ENCODE data around the gene DSE.

The DSE gene

GRCh38 chr6:116408491-116408890 lies 37.7 kb downstream of the DSE start:
- Histone ChIP-seq H3K4me1 (ENCODE audit: insufficient read depth, low read length) (no peaks in the 10 kb centered on the region), H2AFZ (ENCODE audit: low read depth, low read length) (no peak overlapping the region), H3K36me3 (ENCODE audit: insufficient read depth, low read length) (no peaks in the 10 kb centered on the region), H3K27me3 (ENCODE audit: insufficient read depth, low read length, poor library complexity) (no peaks in the 10 kb centered on the region), H4K20me1 (ENCODE audit: insufficient read depth, low read length) (no peaks in the 10 kb centered on the region), H3K9me3 (ENCODE audit: insufficient read depth, low read length, severe bottlenecking) (no peaks in the 10 kb centered on the region), H3K4me3 (ENCODE audit: low read depth in 1 of 2, low read length in 2 of 2) (no peak overlapping the region), H3K9ac (ENCODE audit: low read depth, low read length) (no peak overlapping the region), H3K4me2 (ENCODE audit: insufficient read depth, low read length) (no peak overlapping the region), H3K27ac (ENCODE audit: low read length) (no peak overlapping the region), H3K79me2 (ENCODE audit: insufficient read depth, low read length) (no peaks in the 10 kb centered on the region)
- no peak for DNase-seq
- no peak for TF ChIP-seq EZH2 (IDR thresholded peaks at IDR 0.05; ENCODE audit: borderline replicate concordance, low read depth, low read length, severe bottlenecking)
- no peak for TF ChIP-seq CTCF (IDR thresholded peaks at IDR 0.05; ENCODE audit: borderline replicate concordance, extremely low read depth, low read length, poor library complexity, severe bottlenecking)
- no peak for ATAC-seq (ENCODE audit: insufficient read depth, low read depth)

- ATAC-seq (ENCODE audit: insufficient read depth, low read depth) (no peak), DNase-seq (no peak)
- no peaks in the 10 kb centered on the region for H4K20me1 ChIP-seq (ENCODE audit: insufficient read depth, low read length)
- H3K36me3 ChIP-seq (ENCODE audit: insufficient read depth, low read length) = no peaks in the 10 kb centered on the region
- no peaks in the 10 kb centered on the region for H3K79me2 ChIP-seq (ENCODE audit: insufficient read depth, low read length)
- H3K27me3 ChIP-seq (ENCODE audit: insufficient read depth, low read length, poor library complexity) = no peaks in the 10 kb centered on the region
- TF ChIP-seq EZH2 (IDR thresholded peaks at IDR 0.05; ENCODE audit: borderline replicate concordance, low read depth, low read length, severe bottlenecking) (no peak), CTCF (IDR thresholded peaks at IDR 0.05; ENCODE audit: borderline replicate concordance, extremely low read depth, low read length, poor library complexity, severe bottlenecking) (no peak)
- no peaks in the 10 kb centered on the region for H3K4me1 ChIP-seq (ENCODE audit: insufficient read depth, low read length)
- H2AFZ ChIP-seq (ENCODE audit: low read depth, low read length) = no peak overlapping the region
- no peak overlapping the region for H3K4me2 ChIP-seq (ENCODE audit: insufficient read depth, low read length)
- no peak overlapping the region for H3K4me3 ChIP-seq (ENCODE audit: low read depth in 1 of 2, low read length in 2 of 2)
- H3K9me3 ChIP-seq (ENCODE audit: insufficient read depth, low read length, severe bottlenecking) = no peaks in the 10 kb centered on the region
- H3K27ac ChIP-seq (ENCODE audit: low read length) = no peak overlapping the region
- H3K9ac ChIP-seq (ENCODE audit: low read depth, low read length) = no peak overlapping the region
Measured at GRCh38 chr6:116409756-116410155, 39.0 kb downstream of the DSE start.

- no peak for ATAC-seq (ENCODE audit: insufficient read depth, low read depth)
- H3K79me2 ChIP-seq (ENCODE audit: insufficient read depth, low read length) = no peaks in the 10 kb centered on the region
- H3K9me3 ChIP-seq (ENCODE audit: insufficient read depth, low read length, severe bottlenecking) = no peaks in the 10 kb centered on the region
- H3K4me3 ChIP-seq (ENCODE audit: low read depth in 1 of 2, low read length in 2 of 2) = no peak overlapping the region
- no peak overlapping the region for H3K9ac ChIP-seq (ENCODE audit: low read depth, low read length)
- DNase-seq = no peak
- H4K20me1 ChIP-seq (ENCODE audit: insufficient read depth, low read length) = no peaks in the 10 kb centered on the region
- TF ChIP-seq CTCF (IDR thresholded peaks at IDR 0.05; ENCODE audit: borderline replicate concordance, extremely low read depth, low read length, poor library complexity, severe bottlenecking) = no peak
- H3K27me3 ChIP-seq (ENCODE audit: insufficient read depth, low read length, poor library complexity) = no peaks in the 10 kb centered on the region
- no peak overlapping the region for H2AFZ ChIP-seq (ENCODE audit: low read depth, low read length)
- no peak overlapping the region for H3K27ac ChIP-seq (ENCODE audit: low read length)
- no peak overlapping the region for H3K4me2 ChIP-seq (ENCODE audit: insufficient read depth, low read length)
- H3K4me1 ChIP-seq (ENCODE audit: insufficient read depth, low read length) = no peaks in the 10 kb centered on the region
- no peaks in the 10 kb centered on the region for H3K36me3 ChIP-seq (ENCODE audit: insufficient read depth, low read length)
Measured at GRCh38 chr6:116411284-116411623, 40.5 kb downstream of the DSE start.

GRCh38 chr6:116412270-116412669 lies 41.5 kb downstream of the DSE start:
- H3K9ac ChIP-seq (ENCODE audit: low read depth, low read length) = no peak overlapping the region
- no peaks in the 10 kb centered on the region for H3K27me3 ChIP-seq (ENCODE audit: insufficient read depth, low read length, poor library complexity)
- no peaks in the 10 kb centered on the region for H4K20me1 ChIP-seq (ENCODE audit: insufficient read depth, low read length)
- no peaks in the 10 kb centered on the region for H3K79me2 ChIP-seq (ENCODE audit: insufficient read depth, low read length)
- DNase-seq (no peak), ATAC-seq (ENCODE audit: insufficient read depth, low read depth) (no peak)
- no peak overlapping the region for H3K4me2 ChIP-seq (ENCODE audit: insufficient read depth, low read length)
- H3K4me3 ChIP-seq (ENCODE audit: low read depth in 1 of 2, low read length in 2 of 2) = no peak overlapping the region
- no peaks in the 10 kb centered on the region for H3K36me3 ChIP-seq (ENCODE audit: insufficient read depth, low read length)
- H2AFZ ChIP-seq (ENCODE audit: low read depth, low read length) = no peak overlapping the region
- no peaks in the 10 kb centered on the region for H3K9me3 ChIP-seq (ENCODE audit: insufficient read depth, low read length, severe bottlenecking)
- H3K4me1 ChIP-seq (ENCODE audit: insufficient read depth, low read length) = no peaks in the 10 kb centered on the region
- H3K27ac ChIP-seq (ENCODE audit: low read length) = no peak overlapping the region
- TF ChIP-seq CTCF (IDR thresholded peaks at IDR 0.05; ENCODE audit: borderline replicate concordance, extremely low read depth, low read length, poor library complexity, severe bottlenecking) (no peak), EZH2 (IDR thresholded peaks at IDR 0.05; ENCODE audit: borderline replicate concordance, low read depth, low read length, severe bottlenecking) (no peak)
